DND-41 (cell line): Measurements from ENCODE around the gene ARHGAP22.
A peak's percentile ranks its signal among the peaks of the same experiment; 100 is the strongest.

ENCODE experiments used
- ATAC-seq: fragments of 200-7000 bp; cut with Tn5 transposase; 3 replicates; pipeline ENCODE4 v1.9.1; 2021; ENCODE audit warnings: low read depth; ENCODE audit not compliant: insufficient read depth
- DNase-seq: peaks from one replicate; pipeline ENCODE4 v3.0.0-alpha.2; 2020
- H2AFZ ChIP-seq: 2 replicates; pipeline ENCODE4 v1.6.0; 2012; ENCODE audit warnings: low read depth, low read length
- H3K27ac ChIP-seq: 2 replicates; pipeline ENCODE4 v1.5.1; 2012; ENCODE audit warnings: low read length, inconsistent platforms
- H3K27me3 ChIP-seq: fragments of 200-600 bp; sonication (generic); 2 replicates; pipeline ENCODE4 v1.6.0; 2012; ENCODE audit warnings: low read length, mild to moderate bottlenecking, inconsistent platforms; ENCODE audit not compliant: insufficient read depth, poor library complexity
- H3K36me3 ChIP-seq: 2 replicates; pipeline ENCODE4 v1.5.1; 2012; ENCODE audit warnings: low read length, inconsistent platforms; ENCODE audit not compliant: insufficient read depth
- H3K4me1 ChIP-seq: 2 replicates; pipeline ENCODE4 v1.5.1; 2012; ENCODE audit warnings: mild to moderate bottlenecking, low read length; ENCODE audit not compliant: insufficient read depth
- H3K4me2 ChIP-seq: 2 replicates; pipeline ENCODE4 v1.6.0; 2012; ENCODE audit warnings: mild to moderate bottlenecking, moderate library complexity, low read length, inconsistent platforms; ENCODE audit not compliant: insufficient read depth
- H3K4me3 ChIP-seq, 2 experiments: fragments of 200-600 bp in 1 of 2; shearing (Covaris generic) in 1 of 2; 2 replicates each; pipeline ENCODE4 v1.5.1; 2012 to 2016; ENCODE audit warnings: inconsistent platforms in 2 of 2, low read length in 2 of 2, mild to moderate bottlenecking in 2 of 2, low read depth in 1 of 2, moderate library complexity in 1 of 2
- H3K79me2 ChIP-seq: 2 replicates; pipeline ENCODE4 v1.6.0; 2012; ENCODE audit warnings: low read length, inconsistent platforms; ENCODE audit not compliant: insufficient read depth
- H3K9ac ChIP-seq: 2 replicates; pipeline ENCODE4 v1.6.0; 2012; ENCODE audit warnings: low read depth, mild to moderate bottlenecking, inconsistent platforms, low read length, moderate library complexity
- H3K9me3 ChIP-seq: 2 replicates; pipeline ENCODE4 v1.5.1; 2012; ENCODE audit warnings: low read length, moderate library complexity, mild to moderate bottlenecking, inconsistent platforms; ENCODE audit not compliant: insufficient read depth, severe bottlenecking
- H4K20me1 ChIP-seq: 2 replicates; pipeline ENCODE4 v1.6.0; 2012; ENCODE audit warnings: low read length; ENCODE audit not compliant: insufficient read depth
- CTCF ChIP-seq: IDR thresholded peaks from 2 replicates; pipeline ENCODE4 v1.5.1; 2012; ENCODE audit warnings: borderline replicate concordance, low read length, moderate library complexity, mild to moderate bottlenecking; ENCODE audit not compliant: poor library complexity, severe bottlenecking; ENCODE audit errors: extremely low read depth
- EZH2 ChIP-seq: IDR thresholded peaks from 3 replicates; pipeline ENCODE4 v1.6.1; 2012; ENCODE audit warnings: borderline replicate concordance, low read depth, mild to moderate bottlenecking, moderate library complexity, low read length, inconsistent platforms; ENCODE audit not compliant: severe bottlenecking

The ARHGAP22 gene

GRCh38 chr10:48495282-48496045 lies 109.4 kb downstream of the ARHGAP22 start:
- Histone ChIP-seq H3K36me3 (no peaks in the 10 kb centered on the region), H3K79me2 (no peaks in the 10 kb centered on the region), H3K4me3 (no peak overlapping the region), H2AFZ (no peak overlapping the region), H3K9me3 (no peaks in the 10 kb centered on the region), H3K4me2 (no peak overlapping the region), H3K9ac (no peak overlapping the region), H3K4me1 (peaks cover 5% of the 10 kb centered on the region; the same call in 1 of the 2 replicates), H3K27ac (no peak overlapping the region), H3K27me3 (no peaks in the 10 kb centered on the region), H4K20me1 (0 out of 2 replicates have a peak, but pooled peaks cover 2% of the 10 kb centered on the region)
- ATAC-seq = no peak
- DNase-seq = no peak
- no peak for TF ChIP-seq EZH2
- no peak for TF ChIP-seq CTCF

- Histone ChIP-seq H3K4me1 (peaks cover 5% of the 10 kb centered on the region; the same call in 1 of the 2 replicates), H3K4me2 (no peak overlapping the region), H3K36me3 (no peaks in the 10 kb centered on the region), H3K27ac (no peak overlapping the region), H3K27me3 (no peaks in the 10 kb centered on the region), H3K4me3 (no peak overlapping the region), H3K79me2 (no peaks in the 10 kb centered on the region), H3K9me3 (no peaks in the 10 kb centered on the region), H4K20me1 (0 out of 2 replicates have a peak, but pooled peaks cover 2% of the 10 kb centered on the region), H3K9ac (no peak overlapping the region), H2AFZ (no peak overlapping the region)
- ATAC-seq (no peak), DNase-seq (no peak)
- TF ChIP-seq EZH2 (no peak), CTCF (no peak)
Measured at GRCh38 chr10:48494611-48495010, 110.3 kb downstream of the ARHGAP22 start.

GRCh38 chr10:48494073-48494472 lies 110.8 kb downstream of the ARHGAP22 start:
- Histone ChIP-seq H3K9ac (no peak overlapping the region), H3K4me2 (no peak overlapping the region), H3K4me1 (peaks cover 5% of the 10 kb centered on the region; the same call in 1 of the 2 replicates), H3K9me3 (no peaks in the 10 kb centered on the region), H3K79me2 (no peaks in the 10 kb centered on the region), H2AFZ (no peak overlapping the region), H3K27me3 (no peaks in the 10 kb centered on the region), H3K27ac (no peak overlapping the region), H3K36me3 (no peaks in the 10 kb centered on the region), H3K4me3 (no peak overlapping the region), H4K20me1 (0 out of 2 replicates have a peak, but pooled peaks cover 2% of the 10 kb centered on the region)
- ATAC-seq = peak; percentile 89
- peak; percentile 60 for DNase-seq
- TF ChIP-seq CTCF (no peak), EZH2 (no peak)
